GM12865 (cell line): ENCODE results near the gene ISM1.

ENCODE experiments used
- DNase-seq: peaks from one replicate; pipeline ENCODE4 v3.0.0; 2010; ENCODE audit warnings: low read depth
- H3K4me3 ChIP-seq: 2 replicates; pipeline ENCODE4 v1.5.1; 2011; ENCODE audit warnings: mild to moderate bottlenecking, low read depth, low read length, control low read depth
- CTCF ChIP-seq: IDR thresholded peaks from 2 replicates; pipeline ENCODE4 v1.5.1; 2011; ENCODE audit warnings: low read length, control low read depth, low read depth, inconsistent platforms; ENCODE audit not compliant: insufficient read depth; ENCODE audit errors: missing control alignments

Gene ISM1

GRCh38 chr20:13295637-13296036 lies 74.6 kb downstream of the ISM1 start:
- TF ChIP-seq CTCF: no peak
- DNase-seq: no peak

GRCh38 chr20:13296070-13296469 lies 75.0 kb downstream of the ISM1 start:
- no peak overlapping the region for H3K4me3 ChIP-seq
- TF ChIP-seq CTCF: no peak
- DNase-seq: no peak

More at GRCh38 chr20:13295637-13296036, 74.6 kb downstream of the ISM1 start:
- no peak overlapping the region for H3K4me3 ChIP-seq

GRCh38 chr20:13297147-13297899 lies 76.2 kb downstream of the ISM1 start:
- H3K4me3 ChIP-seq: no peak overlapping the region
- no peak for TF ChIP-seq CTCF
- no peak for DNase-seq

GRCh38 chr20:13298692-13299373 lies 77.8 kb downstream of the ISM1 start:
- no peak for TF ChIP-seq CTCF
- no peak for DNase-seq
- no peak overlapping the region for H3K4me3 ChIP-seq

GRCh38 chr20:13299401-13299800 lies 78.3 kb downstream of the ISM1 start:
- no peak for DNase-seq
- TF ChIP-seq CTCF: no peak
- no peak overlapping the region for H3K4me3 ChIP-seq

- no peak for TF ChIP-seq CTCF
- no peak overlapping the region for H3K4me3 ChIP-seq
- no peak for DNase-seq
These were observed 80.5 kb downstream of the ISM1 start for GRCh38 chr20:13301596-13301995.
